M059J (cell line): ENCODE measurements around the gene CLEC18A. TPM values are rescaled to one million over a fixed set of nuclear protein-coding genes. Genes with fewer than 3 reads are reported as not detected.
"Not testable (repeated sequence)": the region's sequence is repeated elsewhere in the genome, so short reads cannot be mapped to it uniquely, and the experiment has no call there.

Source experiments
- DNase-seq: peaks from one replicate; pipeline ENCODE4 v3.0.0-alpha.2; 2012; ENCODE audit warnings: low read depth
- total RNA-seq: library from RNA; depleted of rRNA; stranded (reverse); fragments of >200 nt; shearing (Covaris generic); gene quantifications from 2 replicates; pipeline ENCODE4 v1.2.3, GENCODE V29; 2014; rRNA removed

CLEC18A gene
- total RNA-seq = 0.05 TPM in 1 of 2 replicates, not detected in the other

DNA sequence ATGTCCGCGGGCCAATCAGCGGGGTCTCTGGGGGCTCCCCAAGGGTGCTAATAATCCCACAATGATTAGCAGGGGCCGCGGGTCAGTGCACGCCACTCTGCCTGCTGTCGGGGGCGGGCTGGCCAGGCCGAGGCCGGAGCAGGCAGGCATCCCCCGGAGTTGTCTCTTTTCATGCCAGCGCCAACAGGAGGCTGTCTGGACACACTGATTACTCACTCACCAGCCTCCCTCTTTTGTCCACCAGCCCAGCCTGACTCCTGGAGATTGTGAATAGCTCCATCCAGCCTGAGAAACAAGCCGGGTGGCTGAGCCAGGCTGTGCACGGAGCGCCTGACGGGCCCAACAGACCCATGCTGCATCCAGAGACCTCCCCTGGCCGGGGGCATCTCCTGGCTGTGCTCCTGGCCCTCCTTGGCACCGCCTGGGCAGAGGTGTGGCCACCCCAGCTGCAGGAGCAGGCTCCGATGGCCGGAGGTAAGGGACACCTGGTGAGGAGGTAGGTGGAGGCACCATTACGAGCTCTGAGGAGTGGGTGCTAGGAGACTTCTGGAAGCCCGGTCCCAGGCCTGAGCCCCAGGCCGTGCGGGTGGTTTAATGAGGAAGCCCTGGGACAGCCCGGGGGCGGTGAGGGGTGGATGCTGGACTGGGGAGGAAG lies at the start of gene CLEC18A:
CLEC18A (plus strand) TSS at position 318 of the 655 bp plus-strand sequence; CDS start at position 351, 33 bp downstream.
- not testable (repeated sequence) for DNase-seq

DNA sequence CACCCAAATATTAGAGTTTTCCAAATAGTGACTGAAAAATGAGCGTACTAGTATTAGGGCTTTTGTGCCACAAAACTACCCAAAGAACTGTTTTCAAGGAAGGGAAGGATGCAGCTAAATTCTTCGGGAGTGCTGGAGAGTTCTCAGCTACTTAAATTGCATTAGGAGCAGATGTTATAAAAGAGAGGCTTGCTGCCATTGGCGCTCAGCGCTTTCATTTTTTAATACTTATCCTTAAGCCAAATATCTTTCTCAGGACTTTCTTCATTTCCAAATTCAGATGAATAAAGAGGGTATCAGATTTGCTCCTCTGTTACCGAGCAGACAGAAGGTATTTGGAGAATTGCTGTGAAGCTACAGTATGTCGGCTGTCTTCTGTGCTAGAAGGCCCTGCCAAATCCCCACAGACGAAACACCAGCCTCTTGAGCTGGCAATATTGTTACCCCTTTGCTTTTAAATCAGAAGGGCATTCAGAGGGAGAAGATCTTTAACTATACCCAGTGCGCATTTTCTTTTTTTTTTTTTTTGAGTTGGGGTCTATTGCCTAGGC lies 47.2 kb upstream of the CLEC18A start:
- DNase-seq = no peak

DNA sequence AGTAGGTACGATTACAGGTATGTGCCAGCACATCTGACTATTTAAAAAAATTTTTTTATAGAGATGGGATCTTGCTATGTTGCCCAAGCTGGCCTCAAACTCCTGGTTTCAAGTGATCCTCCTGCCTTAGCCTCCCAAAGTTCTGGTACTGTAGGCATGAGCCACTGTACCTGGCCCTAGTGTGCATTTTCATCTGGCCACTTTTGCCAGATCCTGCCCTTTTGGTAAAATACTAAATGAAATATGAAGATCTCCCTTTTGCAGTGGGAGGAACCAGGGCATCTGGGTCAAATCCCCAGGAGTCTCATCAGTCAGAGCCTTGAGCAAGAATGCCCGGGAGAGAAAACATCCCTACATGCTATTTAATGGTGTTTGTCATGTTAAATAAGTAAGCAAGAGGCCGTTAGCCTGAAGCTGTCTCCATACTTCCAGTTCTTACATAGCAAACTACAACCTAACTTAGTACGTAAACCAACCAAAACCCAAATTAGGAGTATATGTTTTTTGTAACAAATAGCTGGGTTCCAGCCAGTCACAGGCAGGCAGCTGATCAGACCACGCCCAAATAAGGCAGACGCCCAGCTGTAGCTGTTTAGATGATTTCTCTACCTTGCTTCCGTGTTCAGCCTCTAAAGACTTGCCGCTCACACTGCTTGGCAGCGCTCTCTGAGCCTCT lies 46.5 kb upstream of the CLEC18A start:
- no peak for DNase-seq

DNA sequence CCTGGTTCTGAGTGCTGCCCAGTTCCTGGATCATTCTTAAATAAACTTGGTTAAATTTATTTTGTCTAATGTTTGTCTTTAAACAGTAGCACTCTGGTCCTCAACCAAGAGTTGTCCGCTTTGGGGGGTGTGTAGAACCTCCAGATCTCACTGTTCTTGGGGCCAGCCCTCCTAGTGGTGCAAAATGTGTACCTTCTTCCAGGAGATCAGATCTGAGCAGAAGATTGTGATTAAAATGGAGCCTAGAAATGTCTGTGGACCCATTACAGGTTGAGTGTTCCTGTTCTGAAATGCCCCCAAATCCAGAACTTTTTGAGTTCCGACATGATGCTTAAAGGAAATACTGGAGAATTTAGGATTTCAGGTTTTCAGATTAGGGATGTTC lies 46.0 kb upstream of the CLEC18A start:
- no peak for DNase-seq

DNA sequence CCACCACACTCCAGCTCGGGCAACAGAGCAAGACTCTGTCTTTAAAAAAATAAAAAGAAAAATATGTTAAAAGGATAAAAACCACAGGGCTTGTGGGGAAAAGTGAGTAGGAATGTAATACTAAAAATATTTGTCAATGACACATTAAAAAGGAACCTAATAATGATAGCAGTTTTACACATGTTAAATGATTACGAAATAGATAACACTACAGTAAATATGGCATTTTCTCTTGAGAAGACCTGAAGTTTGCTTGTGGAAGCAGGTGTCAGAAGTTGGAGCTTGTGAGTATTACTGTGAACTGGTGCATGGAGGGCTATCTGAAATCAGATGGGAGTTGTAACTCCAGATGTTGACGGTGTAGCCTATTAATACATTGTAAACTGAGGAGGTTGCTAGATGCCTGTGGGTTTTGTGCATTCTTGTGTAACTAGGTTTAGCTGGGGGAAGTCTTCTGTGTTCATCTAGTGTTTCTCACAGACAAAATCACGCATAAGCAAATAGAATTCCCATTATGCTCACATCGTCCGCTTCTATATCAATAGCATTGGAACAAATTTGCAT lies 44.2 kb upstream of the CLEC18A start:
- peak; percentile 48 for DNase-seq

DNA sequence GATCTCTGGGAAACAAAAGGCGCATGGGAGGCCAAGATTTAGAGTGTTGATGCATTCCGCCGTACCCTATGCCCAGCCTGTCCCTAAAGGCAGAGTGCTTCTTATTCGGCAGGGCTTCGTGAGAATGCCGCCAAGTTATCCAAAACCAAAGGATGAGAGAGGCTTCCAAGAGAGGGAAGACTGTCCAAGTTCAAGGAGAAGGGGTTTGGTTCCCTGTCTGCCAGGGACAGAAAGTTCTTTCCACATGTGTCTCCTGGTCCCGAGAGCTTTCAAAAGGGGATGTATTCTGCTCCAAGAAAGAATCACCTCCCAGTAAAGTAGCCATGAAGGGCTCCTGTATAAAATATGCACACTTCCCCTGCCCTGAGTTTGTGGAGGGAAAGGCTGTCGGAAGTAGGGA lies 42.1 kb upstream of the CLEC18A start:
- DNase-seq = no peak

DNA sequence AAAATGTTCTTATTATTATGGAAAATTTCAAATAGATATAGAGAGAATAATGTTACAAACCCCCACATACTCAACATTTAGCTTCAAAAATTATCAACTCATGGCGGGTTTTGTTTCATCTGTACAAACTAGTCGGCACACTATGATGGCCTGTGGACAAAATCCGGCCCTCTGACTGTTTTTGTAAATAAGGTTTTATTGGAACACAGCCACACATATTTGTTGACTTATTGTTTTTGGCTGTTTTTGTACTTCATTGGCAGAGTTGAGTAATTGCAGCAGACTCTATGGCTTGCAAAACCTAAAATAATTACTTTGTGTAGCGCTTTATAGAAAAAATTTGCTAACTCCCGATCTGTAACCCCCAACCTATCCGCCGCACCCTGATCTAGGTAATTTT lies 41.4 kb upstream of the CLEC18A start:
- no peak for DNase-seq

DNA sequence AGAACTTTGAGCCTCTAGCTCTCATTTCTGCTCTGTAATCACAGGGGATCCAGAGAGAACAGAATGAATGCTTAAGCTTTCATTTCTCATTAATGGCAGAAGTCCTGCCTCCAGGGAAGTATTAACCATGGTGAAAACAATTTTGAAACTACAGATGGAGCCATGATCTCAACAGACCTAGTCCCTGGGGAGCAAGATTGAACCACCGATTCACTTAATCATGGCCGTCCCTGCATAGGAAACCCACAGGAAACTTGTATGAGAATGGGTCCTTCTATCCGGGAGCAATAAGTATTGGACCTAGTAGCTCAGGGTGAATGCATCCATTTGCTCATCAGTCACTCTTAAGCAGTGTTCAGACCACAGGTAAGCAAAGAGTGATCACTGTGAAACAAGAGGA lies 40.2 kb upstream of the CLEC18A start:
- DNase-seq = no peak

DNA sequence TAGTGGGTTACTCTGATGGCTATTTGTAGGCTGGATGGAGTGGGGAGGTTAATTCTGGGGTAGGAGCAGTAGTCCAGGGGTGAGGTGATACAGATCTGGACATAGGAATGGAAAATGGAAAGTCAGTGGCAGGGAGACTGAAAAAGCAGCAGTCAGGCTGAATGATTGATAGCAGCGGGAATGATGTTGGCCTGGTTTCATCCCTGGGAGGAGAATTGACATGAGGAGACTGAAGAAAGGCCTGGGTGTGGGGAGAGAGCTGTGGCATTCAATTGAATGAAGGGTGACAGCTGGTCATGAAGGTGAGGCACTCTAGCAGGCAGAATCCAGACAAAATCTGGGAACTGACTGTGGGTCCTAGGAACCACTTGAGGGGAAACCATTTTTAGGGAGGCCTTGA lies 34.7 kb upstream of the CLEC18A start:
- peak; percentile 30 for DNase-seq

DNA sequence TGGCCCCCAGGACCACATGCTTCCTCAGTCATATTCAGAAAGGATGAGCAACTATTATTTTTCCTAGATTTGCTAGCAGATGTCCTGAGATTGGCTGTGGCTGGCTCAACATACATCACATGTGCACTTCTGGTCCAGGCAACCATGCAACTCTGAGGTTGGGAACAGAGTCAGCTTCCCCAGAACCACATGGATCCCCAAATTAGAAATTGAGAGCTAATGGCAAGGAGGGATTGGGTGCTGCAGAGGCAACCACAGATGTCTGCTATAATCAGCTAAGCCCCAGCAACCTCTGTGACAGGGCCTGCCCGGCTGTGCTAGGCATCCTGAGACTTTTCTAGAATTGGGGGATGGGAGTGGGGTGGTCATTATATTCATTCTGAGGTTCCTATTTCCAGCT lies 33.8 kb upstream of the CLEC18A start:
- DNase-seq = no peak

DNA sequence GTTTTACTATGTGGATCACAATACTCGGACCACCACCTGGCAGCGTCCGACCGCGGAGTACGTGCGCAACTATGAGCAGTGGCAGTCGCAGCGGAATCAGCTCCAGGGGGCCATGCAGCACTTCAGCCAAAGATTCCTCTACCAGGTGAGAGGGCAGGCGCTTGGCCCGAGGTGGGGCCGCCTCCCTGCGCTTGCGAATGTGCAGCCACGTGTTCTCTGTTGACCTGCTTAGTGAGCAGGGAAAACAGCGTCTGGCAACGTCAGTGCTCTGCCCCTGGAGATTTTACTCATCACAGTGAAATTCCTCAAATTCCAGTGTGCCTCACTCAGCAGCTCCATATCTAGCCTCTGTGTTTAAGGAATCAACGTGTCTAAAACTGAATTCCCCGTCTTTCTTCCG lies 33.4 kb upstream of the CLEC18A start:
- peak; percentile 95 for DNase-seq

DNA sequence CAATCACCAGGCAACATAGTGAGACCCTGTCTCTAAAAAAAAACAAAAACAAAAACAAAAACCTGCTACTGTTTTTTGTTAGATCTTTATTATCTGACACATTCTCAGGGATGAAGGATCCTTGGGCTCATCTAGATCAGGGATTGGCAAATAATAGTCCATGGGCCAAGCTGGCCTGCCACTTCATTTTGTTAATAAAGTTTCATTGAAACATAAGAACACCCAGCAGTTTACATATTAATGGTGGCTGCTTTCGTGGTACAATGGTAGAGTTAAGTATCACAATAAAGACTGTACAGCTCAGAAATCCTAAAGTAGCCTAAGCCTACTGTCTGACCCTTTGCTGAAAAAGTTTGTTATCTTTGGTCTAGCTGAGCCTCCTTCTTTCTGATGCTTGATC lies 32.9 kb upstream of the CLEC18A start:
- peak; percentile 12 for DNase-seq

DNA sequence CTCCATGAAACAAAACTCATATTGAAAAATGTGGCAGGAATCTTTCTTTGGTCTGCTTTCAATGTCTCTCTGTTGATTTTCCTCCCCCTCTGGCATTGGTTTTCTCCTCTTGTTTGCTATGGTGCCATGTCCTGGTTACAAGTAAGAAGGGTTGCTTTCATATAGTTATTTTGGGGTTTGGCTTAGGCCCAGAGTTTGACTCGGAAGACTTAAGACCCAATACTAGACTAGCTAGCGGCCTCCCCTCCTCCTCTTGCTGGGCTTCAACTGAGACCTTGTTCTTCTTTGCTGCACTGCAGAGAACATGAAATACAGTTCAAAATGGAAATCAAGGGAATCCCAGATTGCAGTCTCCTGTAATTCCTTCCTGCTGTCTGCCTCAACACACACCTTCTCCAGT lies 30.0 kb upstream of the CLEC18A start:
- DNase-seq = peak; percentile 61

DNA sequence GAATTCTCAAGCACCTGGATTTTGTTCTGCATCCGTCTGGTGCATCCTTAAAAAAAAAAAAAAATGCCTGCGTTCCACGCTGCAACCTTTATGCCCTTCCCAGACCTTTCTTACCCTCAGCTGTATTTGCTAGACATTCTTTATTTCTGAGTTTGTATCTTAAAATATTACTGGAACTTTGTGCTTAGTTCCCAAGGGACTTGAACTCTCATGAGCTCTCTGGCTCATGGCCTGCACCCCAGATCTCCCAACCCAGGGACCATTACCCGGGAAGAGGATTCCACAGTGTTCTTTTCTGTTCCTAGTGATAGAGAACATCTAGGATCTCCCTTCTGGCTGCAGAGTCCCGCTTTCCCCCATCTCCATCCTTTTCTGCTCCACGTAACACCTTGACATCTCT lies 28.9 kb upstream of the CLEC18A start:
- no peak for DNase-seq

DNA sequence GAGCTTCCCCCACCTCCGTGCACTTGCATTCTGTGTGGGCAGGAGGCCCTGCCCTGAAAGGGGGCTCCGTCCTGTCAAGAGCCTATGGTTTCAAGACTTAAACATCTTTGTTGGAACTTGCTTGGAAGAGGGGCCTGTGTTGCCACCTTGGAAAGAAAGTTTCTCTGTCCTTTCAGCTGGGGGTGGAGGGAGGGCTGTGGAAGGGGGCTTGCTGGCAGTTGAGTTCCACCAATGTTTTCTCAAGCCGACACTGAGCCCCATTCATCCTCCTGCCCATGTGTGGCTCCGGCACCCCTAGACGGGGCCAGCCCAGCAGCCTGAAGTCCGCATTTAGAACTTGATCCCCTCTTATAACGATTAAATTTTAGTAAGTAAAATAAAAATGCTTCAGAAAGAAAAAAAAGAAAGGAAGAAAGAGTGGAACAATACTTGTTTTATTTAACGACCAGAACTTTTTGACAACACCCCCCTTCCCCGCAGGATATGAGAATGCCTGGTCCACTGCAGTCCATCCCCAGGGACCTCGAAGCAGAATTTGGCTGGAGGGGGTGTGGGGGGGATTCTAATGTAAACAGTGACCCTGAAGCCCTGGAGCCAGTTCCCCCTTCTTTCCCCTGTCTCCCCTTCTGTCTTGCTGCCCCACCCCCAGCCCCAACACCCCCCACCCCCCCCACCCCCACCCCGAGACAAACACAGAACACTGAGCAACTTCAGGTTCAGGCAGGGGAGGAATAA lies 26.9 kb upstream of the CLEC18A start:
- no peak for DNase-seq

DNA sequence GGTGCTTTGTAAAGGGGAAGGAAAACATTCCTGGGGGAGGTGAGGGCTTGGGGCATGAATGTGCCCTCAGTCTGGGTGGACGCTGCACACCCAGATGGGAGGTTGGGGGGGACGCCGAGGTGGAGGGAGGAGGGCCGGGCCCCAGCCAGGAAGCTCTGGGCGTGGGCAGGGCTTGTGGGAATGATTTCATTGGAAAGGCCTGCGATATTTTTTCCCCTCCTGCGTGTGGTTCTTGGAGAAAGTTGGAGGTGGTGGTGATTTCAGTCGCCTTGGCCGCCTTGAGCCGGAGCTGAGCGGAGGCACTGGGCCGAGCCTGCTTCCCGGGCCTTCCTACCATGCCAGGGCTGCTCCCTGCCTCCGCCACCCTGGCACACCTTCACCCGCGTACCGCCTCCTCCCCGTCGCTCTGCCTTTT lies 26.4 kb upstream of the CLEC18A start:
- no peak for DNase-seq

DNA sequence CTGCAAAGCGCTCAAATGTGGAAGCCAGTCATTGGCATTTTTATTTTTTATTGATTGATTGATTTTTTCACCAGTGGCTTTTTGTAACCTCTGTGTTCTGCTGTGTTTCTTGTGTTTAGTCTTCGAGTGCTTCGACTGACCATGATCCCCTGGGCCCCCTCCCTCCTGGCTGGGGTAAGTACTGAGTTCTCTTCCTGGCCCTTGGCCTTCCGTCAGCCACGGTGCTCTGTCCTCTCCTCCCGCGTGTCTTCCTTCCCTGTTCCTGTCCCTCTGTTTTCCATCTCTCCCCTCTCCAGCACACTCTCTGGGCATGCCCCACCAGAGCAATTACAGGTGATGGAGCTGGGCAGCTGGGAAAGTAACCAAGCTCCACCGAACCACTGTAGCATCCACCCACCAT lies 25.8 kb upstream of the CLEC18A start:
- no peak for DNase-seq

DNA sequence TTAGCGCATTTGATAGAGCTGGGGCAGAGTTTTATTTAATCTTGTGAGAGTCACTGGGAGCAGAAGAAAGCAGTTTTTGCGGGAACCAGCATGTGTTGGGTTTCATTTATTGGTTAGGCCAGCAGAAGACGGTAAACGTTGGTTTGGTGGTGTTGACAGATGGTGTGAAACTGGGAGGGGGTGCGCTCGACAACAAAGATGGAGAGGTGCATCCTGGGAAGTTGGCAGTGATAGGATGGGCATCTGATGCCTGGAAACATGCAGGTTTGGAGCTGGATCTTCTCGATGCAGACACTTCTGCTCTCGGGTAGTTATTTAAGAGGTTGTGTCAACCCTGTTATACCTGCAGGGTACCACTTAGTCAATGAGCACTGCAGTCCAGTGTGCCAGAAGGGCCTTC lies 24.9 kb upstream of the CLEC18A start:
- DNase-seq = no peak

DNA sequence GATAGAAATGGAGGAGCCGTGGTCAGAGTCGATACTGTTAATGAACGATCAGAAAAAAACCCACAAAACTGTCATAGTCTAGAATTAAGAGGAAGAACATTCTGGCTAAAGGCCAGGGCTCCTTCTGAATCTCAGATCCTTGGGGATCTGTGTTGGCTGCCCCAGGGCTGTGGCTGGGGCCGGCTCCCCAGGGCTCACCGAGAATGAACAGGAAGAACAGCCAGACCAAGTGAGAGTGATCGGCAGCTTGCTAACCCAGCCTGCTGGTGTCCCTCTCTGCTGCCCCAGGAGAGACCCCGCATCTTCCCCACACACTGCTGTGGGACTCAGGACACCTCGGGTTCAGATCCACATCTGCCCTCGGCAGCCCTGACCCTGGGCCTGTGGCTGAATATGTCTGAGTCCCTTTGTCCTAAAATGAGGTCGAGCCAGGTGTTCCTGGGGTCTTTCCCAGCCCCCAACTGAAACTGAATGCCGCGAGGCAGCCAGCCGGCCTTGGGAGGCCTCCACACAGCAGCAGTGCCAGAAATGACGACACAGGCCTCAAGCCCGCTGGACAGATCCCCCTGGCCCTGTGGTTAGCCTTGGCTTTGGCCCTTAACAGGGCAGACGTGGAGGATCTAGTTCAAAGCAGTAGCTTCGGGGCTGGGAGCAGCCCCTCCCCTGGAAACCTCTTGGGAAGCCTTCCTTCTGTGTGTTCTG lies 23.9 kb upstream of the CLEC18A start:
- DNase-seq = no peak

DNA sequence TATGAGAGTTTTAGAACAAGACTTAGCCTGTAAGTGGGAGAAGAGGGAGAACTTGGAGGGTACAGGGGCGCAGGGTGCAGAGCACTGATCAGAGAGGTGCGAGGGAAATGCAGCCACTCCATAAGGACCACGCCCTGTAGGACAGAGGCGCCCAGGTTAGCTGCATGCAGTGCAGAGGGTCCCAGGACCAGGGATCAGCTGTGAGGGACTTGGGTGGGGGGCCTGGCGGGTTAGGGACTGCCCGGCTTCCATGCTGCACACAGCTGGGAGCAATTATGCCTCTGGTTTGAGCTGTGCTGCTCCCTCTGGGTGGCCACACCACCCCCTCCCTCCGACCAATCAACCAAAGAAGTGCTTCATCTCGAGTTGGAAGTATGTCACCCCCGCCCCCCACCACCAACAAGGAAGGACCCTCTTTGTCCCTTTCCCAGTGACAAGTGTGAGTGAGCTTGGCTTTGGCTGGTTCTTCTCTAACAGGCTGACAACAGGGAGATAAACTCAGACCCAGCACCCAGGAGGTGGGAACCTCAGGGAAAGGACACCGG lies 22.2 kb upstream of the CLEC18A start:
- DNase-seq = no peak

DNA sequence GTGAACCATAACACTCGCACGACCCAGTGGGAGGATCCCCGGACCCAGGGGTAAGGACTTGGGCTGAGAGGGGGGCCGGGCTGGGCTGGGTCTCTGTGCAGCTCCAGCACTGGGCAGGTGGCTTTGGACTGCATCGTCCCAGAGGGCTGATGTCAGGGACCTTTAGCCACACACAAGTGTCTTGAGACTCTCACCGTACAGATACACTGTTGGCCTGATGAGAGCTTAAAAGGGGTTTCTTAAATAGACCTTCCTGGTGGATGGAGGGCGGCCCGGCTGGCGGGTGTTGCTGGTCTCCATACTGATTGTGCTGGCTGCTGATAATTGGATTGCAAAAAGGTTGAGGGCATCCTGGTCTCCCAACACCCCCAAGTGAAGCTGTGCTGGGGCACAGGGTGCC lies 21.7 kb upstream of the CLEC18A start:
- DNase-seq = no peak
